HCT116 (cell line): ENCODE measurements around the gene GDF2. TPM values are rescaled to one million over a fixed set of nuclear protein-coding genes. Genes with fewer than 3 reads are reported as not detected.

Experiments
- ATAC-seq: fragments of 200-7000 bp; cut with Tn5 transposase; 2 replicates; pipeline ENCODE4 v1.9.1; 2020; ENCODE audit warnings: mild to moderate bottlenecking, moderate library complexity
- BruUV-seq: library from RNA; stranded (reverse); fragments of 400-500 nt; replicated peaks from 2 replicates; lab custom pipeline; 2021; lab: Mats Ljungman, UMichigan
- CTCF ChIA-PET: fragments of 300-600 bp; sonication (Branson Sonifier 250); formaldehyde crosslinking; loops from one replicate; lab custom pipeline; 2021; ENCODE audit warnings: antibody characterized with exemption; lab: Charles Lee
- POLR2A ChIA-PET: fragments of 300-600, 350-600 bp; sonication (Branson Sonifier 250); formaldehyde crosslinking; loops from one replicate; lab custom pipeline; 2021; ENCODE audit warnings: antibody characterized with exemption; lab: Charles Lee
- RAD21 ChIA-PET, 2 experiments: fragments of 300-600 bp; sonication (Branson Sonifier 250); formaldehyde crosslinking; loops; one replicate each; lab custom pipeline; 2023; ENCODE audit warnings: low total read pairs in 2 of 2; ENCODE audit not compliant: uncharacterized antibody in 2 of 2, unreplicated experiment in 2 of 2, low non-redundant PET in 1 of 2; lab: Charles Lee
- DNase-seq: peaks from one replicate; pipeline ENCODE4 v3.0.0-alpha.2; 2010; ENCODE audit warnings: low read depth, low spot score
- H2AFZ ChIP-seq: fragments of 200-600 bp; shearing (Covaris generic), sonication (generic); 2 replicates; pipeline ENCODE4 v1.6.1; 2017; ENCODE audit warnings: low read depth, mixed run types, mixed read lengths, antibody characterized with exemption, low read length; ENCODE audit not compliant: poor library complexity, severe bottlenecking
- H3K27ac ChIP-seq: 2 replicates; pipeline ENCODE4 v1.5.1; 2012; ENCODE audit warnings: low read depth, low read length
- H3K27me3 ChIP-seq: fragments of 200-600 bp; sonication (generic); 2 replicates; pipeline ENCODE4 v1.6.1; 2016; ENCODE audit warnings: mixed run types, low read length, mixed read lengths; ENCODE audit not compliant: insufficient read depth
- H3K36me3 ChIP-seq, 2 experiments: fragments of 200-500 bp in 1 of 2; fragments of 200-600 bp in 1 of 2; sonication (Bioruptor generic) in 1 of 2; sonication (generic) in 1 of 2; 2 replicates each; pipeline versions ENCODE4 v1.5.1 to v1.6.1; 2014 to 2016; ENCODE audit warnings: low read length in 2 of 2, inconsistent platforms in 1 of 2, mixed read lengths in 1 of 2, mixed run types in 1 of 2; ENCODE audit not compliant: insufficient read depth in 2 of 2, control insufficient read depth in 1 of 2
- H3K4me1 ChIP-seq, 2 experiments: fragments of 200-600 bp in 1 of 2; sonication (generic) in 1 of 2; 2 replicates each; pipeline versions ENCODE4 v1.5.1 to v1.6.1; 2012 to 2017; ENCODE audit warnings: low read length in 2 of 2, inconsistent platforms in 1 of 2, mild to moderate bottlenecking in 1 of 2, mixed read lengths in 1 of 2, mixed run types in 1 of 2, moderate library complexity in 1 of 2; ENCODE audit not compliant: insufficient read depth in 2 of 2, control insufficient read depth in 1 of 2
- H3K4me2 ChIP-seq: fragments of 200-600 bp; sonication (generic); 2 replicates; pipeline ENCODE4 v1.6.1; 2017; ENCODE audit warnings: mixed run types, low read length, mixed read lengths
- H3K4me3 ChIP-seq, 2 experiments: fragments of 200-600 bp in 1 of 2; sonication (generic) in 1 of 2; replicated peaks in 1 of 2; 2 replicates each; pipeline ENCODE4 v1.5.1; 2011 to 2016; ENCODE audit warnings: low read length in 2 of 2, control low read depth in 1 of 2, low read depth in 1 of 2, mild to moderate bottlenecking in 1 of 2, mixed read lengths in 1 of 2, mixed run types in 1 of 2
- H3K79me2 ChIP-seq: fragments of 200-600 bp; sonication (generic); 2 replicates; pipeline ENCODE4 v1.6.1; 2017; ENCODE audit warnings: mild to moderate bottlenecking, mixed run types, low read length, moderate library complexity, mixed read lengths; ENCODE audit not compliant: insufficient read depth
- H3K9ac ChIP-seq: fragments of 200-600 bp; sonication (generic); 2 replicates; pipeline ENCODE4 v1.6.1; 2016; ENCODE audit warnings: low read length, mixed read lengths
- H3K9me2 ChIP-seq: fragments of 200-600 bp; sonication (generic), shearing (Covaris generic); 2 replicates; pipeline ENCODE4 v1.6.1; 2017; ENCODE audit warnings: mixed run types, mild to moderate bottlenecking, moderate library complexity; ENCODE audit not compliant: insufficient read depth
- H3K9me3 ChIP-seq, 2 experiments: fragments of 200-500 bp in 1 of 2; fragments of 200-600 bp in 1 of 2; sonication (Bioruptor generic) in 1 of 2; sonication (generic) in 1 of 2; 2 replicates each; pipeline ENCODE4 v1.6.1; 2014 to 2017; ENCODE audit warnings: low read length in 2 of 2, mixed read lengths in 2 of 2, inconsistent platforms in 1 of 2, low read depth in 1 of 2, mild to moderate bottlenecking in 1 of 2, mixed run types in 1 of 2, moderate library complexity in 1 of 2; ENCODE audit not compliant: control insufficient read depth in 1 of 2, insufficient read depth in 1 of 2
- H4K20me1 ChIP-seq: fragments of 200-600 bp; sonication (generic), shearing (Covaris generic); 2 replicates; pipeline ENCODE4 v1.6.1; 2017; ENCODE audit warnings: mixed run types, mild to moderate bottlenecking, moderate library complexity; ENCODE audit not compliant: insufficient read depth
- CBX3 ChIP-seq: IDR thresholded peaks from 2 replicates; pipeline ENCODE4 v1.6.1; 2012; ENCODE audit warnings: low read depth
- CEBPB ChIP-seq: IDR thresholded peaks from 2 replicates; pipeline ENCODE4 v1.6.1; 2012; ENCODE audit warnings: low read depth
- ELF1 ChIP-seq: IDR thresholded peaks from 2 replicates; pipeline ENCODE4 v1.6.1; 2012; ENCODE audit warnings: low read depth, borderline replicate concordance
- JUND ChIP-seq: IDR thresholded peaks from 2 replicates; pipeline ENCODE4 v1.6.1; 2012
- POLR2A ChIP-seq: IDR thresholded peaks from 2 replicates; pipeline ENCODE4 v1.7.0; 2011; ENCODE audit warnings: borderline replicate concordance; ENCODE audit not compliant: insufficient read depth, insufficient read length; ENCODE audit errors: extremely low read depth
- SP1 ChIP-seq: IDR thresholded peaks from 2 replicates; pipeline ENCODE4 v1.6.1; 2012; ENCODE audit warnings: low read depth
- TCF7L2 ChIP-seq: IDR thresholded peaks from 2 replicates; pipeline ENCODE4 v1.7.0; 2011; ENCODE audit warnings: borderline replicate concordance, inconsistent platforms; ENCODE audit not compliant: insufficient read depth, insufficient read length; ENCODE audit errors: extremely low read depth
- YY1 ChIP-seq: IDR thresholded peaks from 2 replicates; pipeline ENCODE4 v1.6.1; 2011; ENCODE audit warnings: low read length, low read depth, moderate library complexity, mild to moderate bottlenecking; ENCODE audit not compliant: insufficient replicate concordance; ENCODE audit errors: extremely low read depth
- ZNF274 ChIP-seq: fragments of 200-500 bp; sonication (Bioruptor generic); IDR thresholded peaks from 2 replicates; pipeline ENCODE4 v1.6.1; 2014; ENCODE audit warnings: mild to moderate bottlenecking, low read depth, low read length, inconsistent platforms
- intact Hi-C: fragments of 100-400 bp; cut with micrococcal nuclease; formaldehyde crosslinking; loops from 2 replicates; pipeline ENCODE4 v1.10.0; 2022
- total RNA-seq: library from RNA; stranded (reverse); gene quantifications from one replicate; pipeline ENCODE4 v1.2.1, GENCODE V29; 2021; ENCODE audit not compliant: unreplicated experiment
- TF ChIP-seq, protein P1 (sequence below): IDR thresholded peaks from 2 replicates; pipeline ENCODE4 v1.6.1; 2011; ENCODE audit warnings: mild to moderate bottlenecking, low read length, moderate library complexity; ENCODE audit not compliant: insufficient replicate concordance; ENCODE audit errors: extremely low read depth
- TF ChIP-seq, protein P2 (sequence below): IDR thresholded peaks from 2 replicates; pipeline ENCODE4 v1.6.1; 2012

The GDF2 gene
- total RNA-seq, 1 experiment from 2014 or later: not detected

DNA sequence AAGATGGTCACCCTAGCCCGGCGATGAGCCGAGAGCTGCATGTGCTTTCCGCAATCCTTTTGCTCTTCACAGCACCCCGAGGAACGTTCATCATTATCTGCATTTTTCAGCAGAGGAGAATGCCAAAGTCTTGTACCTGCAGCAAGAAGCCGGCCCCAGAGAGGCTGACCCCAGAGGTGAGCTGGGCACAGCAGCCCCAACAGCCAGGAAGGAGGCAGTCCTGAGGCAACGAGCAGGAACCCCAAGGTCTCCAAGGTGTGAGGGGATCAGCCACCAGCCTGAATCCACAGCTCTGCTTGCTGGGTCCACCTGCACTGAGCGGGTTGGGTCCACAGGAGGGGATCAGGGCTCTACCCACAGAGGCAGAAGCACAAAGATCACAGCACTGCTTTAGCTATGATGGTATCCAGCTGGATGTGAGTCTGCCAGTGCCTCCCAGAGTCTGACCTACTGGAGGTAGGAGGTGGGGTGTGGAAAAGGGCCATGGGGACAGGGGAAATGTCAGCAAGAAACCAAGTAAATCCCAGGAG, 39.1 kb upstream of the GDF2 start:
- Histone ChIP-seq H3K4me3 (no peak overlapping the region), H3K27me3 (no peaks in the 10 kb centered on the region), H3K4me2 (no peak overlapping the region), H3K9me2 (no peaks in the 10 kb centered on the region), H4K20me1 (no peaks in the 10 kb centered on the region), H3K79me2 (no peaks in the 10 kb centered on the region), H3K4me1 (no peaks in the 10 kb centered on the region), H3K9me3 (no peaks in the 10 kb centered on the region), H3K9ac (no peak overlapping the region), H3K27ac (no peak overlapping the region), H3K36me3 (no peaks in the 10 kb centered on the region), H2AFZ (no peak overlapping the region)
- ATAC-seq: no peak
- ChIA-PET CTCF (no interaction called here), RAD21 (no interaction called here), POLR2A (no interaction called here)
- intact Hi-C loops: no loop called here
- DNase-seq: no peak
- TF ChIP-seq JUND (no peak), CBX3 (no peak), SP1 (no peak), POLR2A (no peak), CEBPB (no peak), ELF1 (no peak), YY1 (no peak)
- TF ChIP-seq, protein P1, sequence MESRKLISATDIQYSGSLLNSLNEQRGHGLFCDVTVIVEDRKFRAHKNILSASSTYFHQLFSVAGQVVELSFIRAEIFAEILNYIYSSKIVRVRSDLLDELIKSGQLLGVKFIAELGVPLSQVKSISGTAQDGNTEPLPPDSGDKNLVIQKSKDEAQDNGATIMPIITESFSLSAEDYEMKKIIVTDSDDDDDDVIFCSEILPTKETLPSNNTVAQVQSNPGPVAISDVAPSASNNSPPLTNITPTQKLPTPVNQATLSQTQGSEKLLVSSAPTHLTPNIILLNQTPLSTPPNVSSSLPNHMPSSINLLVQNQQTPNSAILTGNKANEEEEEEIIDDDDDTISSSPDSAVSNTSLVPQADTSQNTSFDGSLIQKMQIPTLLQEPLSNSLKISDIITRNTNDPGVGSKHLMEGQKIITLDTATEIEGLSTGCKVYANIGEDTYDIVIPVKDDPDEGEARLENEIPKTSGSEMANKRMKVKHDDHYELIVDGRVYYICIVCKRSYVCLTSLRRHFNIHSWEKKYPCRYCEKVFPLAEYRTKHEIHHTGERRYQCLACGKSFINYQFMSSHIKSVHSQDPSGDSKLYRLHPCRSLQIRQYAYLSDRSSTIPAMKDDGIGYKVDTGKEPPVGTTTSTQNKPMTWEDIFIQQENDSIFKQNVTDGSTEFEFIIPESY: no peak
- BruUV-seq: no TSS peak

DNA sequence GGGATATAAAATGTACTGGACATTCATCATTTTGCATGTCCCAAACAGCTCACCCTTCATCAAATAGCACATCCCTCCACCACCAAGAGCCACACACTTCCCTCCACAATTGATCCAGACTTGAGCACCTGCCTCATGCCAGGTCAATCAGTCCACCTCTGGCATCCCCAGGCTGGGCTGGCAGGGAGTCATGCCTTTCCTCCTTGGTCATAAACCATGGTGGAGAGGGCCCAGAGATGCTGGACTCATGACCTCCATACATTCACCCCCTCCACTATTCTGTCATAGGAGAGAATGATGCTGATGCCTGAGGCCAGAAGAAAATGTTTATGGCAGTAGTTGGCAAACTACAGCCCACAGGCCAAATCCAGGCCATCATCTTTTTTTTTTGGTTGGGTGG, 38.4 kb upstream of the GDF2 start:
- TF ChIP-seq TCF7L2 (no peak), CEBPB (no peak), ZNF274 (no peak)
- TF ChIP-seq, protein P2, sequence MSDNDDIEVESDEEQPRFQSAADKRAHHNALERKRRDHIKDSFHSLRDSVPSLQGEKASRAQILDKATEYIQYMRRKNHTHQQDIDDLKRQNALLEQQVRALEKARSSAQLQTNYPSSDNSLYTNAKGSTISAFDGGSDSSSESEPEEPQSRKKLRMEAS: no peak
- H3K4me2 ChIP-seq: no peak overlapping the region
- no peak overlapping the region for H3K9ac ChIP-seq
- POLR2A ChIA-PET: no interaction called here
- H3K27ac ChIP-seq: no peak overlapping the region
- no TSS peak for BruUV-seq
- no peaks in the 10 kb centered on the region for H3K9me3 ChIP-seq
- H3K4me3 ChIP-seq: no peak overlapping the region
- H4K20me1 ChIP-seq: no peaks in the 10 kb centered on the region
- no peak for DNase-seq
- no peaks in the 10 kb centered on the region for H3K4me1 ChIP-seq
- intact Hi-C loops: no loop called here
- RAD21 ChIA-PET: no interaction called here
- H3K36me3 ChIP-seq: no peaks in the 10 kb centered on the region
- no peaks in the 10 kb centered on the region for H3K9me2 ChIP-seq
- no peak for ATAC-seq
- no peak overlapping the region for H2AFZ ChIP-seq
- no peaks in the 10 kb centered on the region for H3K27me3 ChIP-seq
- CTCF ChIA-PET: no interaction called here
- no peaks in the 10 kb centered on the region for H3K79me2 ChIP-seq
